HL-60/S4 treated with retinoic acid at 250 ng/mL for 4 days and 3 days (cell line): ENCODE measurements around the gene EPB41L4A.

Source experiments
- in situ Hi-C: fragments of 300-500 bp; cut with MboI; formaldehyde crosslinking; loops from 2 replicates; pipeline ENCODE4 v1.7.0; 2022; ENCODE audit warnings: low sequenced_read_pairs

EPB41L4A gene

DNA sequence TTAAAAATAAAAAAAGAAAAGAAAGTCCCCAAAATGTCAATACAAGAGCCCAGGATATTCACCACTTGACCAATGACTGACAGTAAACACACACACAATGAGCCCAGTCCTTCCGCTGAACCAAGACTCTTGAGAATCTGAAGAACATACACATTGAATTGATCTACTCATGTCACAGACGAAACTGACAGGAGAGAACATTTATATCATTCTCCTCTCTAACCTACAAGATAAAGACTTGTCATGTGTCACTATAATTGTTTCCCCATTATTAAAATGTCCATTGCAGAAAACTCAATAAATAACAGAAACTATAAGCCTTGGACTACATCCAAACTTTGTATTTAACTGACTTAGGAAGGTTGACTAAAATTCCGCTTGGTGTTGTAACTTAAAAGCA is 296.7 kb downstream of the EPB41L4A start:
- in situ Hi-C loops = no loop called here

DNA sequence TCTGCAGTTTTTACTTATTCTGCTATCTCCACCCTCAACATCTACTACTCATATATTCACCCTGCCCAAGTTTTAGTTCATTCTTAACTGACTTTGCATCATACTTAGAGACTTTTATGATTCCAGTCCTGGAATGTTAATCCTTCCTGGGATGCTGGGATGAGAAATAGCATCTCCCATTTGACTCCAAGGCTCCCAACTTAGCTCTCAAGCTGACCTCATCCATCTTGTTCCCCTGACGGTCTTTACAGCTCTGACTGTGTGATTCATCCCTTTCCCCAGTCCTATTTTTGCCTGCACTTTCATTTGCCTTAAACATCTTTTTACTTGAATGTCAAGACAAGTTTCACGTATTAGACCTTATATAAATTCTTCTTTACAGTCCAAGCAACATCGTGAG is 297.8 kb downstream of the EPB41L4A start:
- in situ Hi-C loops = no loop called here

DNA sequence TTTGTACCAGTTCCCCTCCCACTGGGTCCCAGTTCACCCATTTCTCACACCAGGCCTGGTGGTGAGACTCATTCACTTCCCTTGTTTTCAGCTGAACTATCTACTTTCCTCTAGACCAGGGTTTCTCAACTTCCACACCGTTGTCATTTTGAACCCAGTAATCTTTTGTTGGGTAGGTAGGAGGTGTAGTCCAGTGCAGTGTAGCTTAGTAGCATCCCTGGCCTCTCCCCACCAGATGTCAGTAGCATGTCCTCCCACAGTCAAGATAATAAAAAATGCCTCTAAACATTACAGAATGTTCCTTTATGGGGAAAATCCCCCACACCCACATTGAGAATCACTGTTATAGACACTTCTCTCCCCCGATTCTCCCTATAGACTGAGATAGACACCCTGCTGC is 299.1 kb downstream of the EPB41L4A start:
- in situ Hi-C loops = no loop called here

- in situ Hi-C loops = no loop called here
Measured at GRCh38 chr5:112119508-112119907, 299.6 kb downstream of the EPB41L4A start.

GRCh38 chr5:112117551-112117950 is 301.5 kb downstream of the EPB41L4A start:
- in situ Hi-C loops = no loop called here

DNA sequence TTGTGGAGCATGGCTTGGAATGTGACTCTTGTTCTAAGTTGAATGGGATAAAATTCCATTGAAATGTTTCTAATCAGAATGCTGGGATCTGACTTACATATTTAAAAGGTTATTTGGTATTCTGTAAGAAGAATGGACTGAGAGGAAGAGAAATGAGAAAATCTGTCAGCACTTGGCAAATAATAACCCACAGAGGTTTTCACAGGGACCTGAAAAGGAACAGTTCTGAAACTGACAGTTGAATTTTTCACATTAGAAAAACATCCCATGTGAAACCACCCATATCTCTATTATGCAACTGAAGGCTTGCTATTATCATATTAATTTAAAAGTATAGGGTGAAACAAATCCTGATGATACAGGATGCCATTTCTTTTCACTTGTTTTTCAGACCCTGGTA is 302.7 kb downstream of the EPB41L4A start:
- in situ Hi-C loops = no loop called here

GRCh38 chr5:112113565-112113964 is 305.5 kb downstream of the EPB41L4A start:
- in situ Hi-C loops = no loop called here
